WTC11 (cell line): ENCODE measurements around the gene PDRG1. TPM values are rescaled to one million over a fixed set of nuclear protein-coding genes. Genes with fewer than 3 reads are reported as not detected.

ENCODE experiments used
- ATF1 ChIP-seq: sonication (generic); formaldehyde crosslinking; IDR thresholded peaks from 2 replicates; pipeline ENCODE4 v1.8.1; 2023; ENCODE audit warnings: mild to moderate bottlenecking, moderate library complexity, missing genetic modification reagents
- ATF3 ChIP-seq: sonication (generic); formaldehyde crosslinking; conservative IDR thresholded peaks from 2 replicates; pipeline ENCODE4 v1.8.1; 2022; ENCODE audit warnings: mild to moderate bottlenecking, missing genetic modification reagents
- CDX4 ChIP-seq: fragments of 250-450 bp; sonication (Bioruptor Pico); IDR thresholded peaks from 2 replicates; pipeline ENCODE4 v1.9.0; 2021; ENCODE audit warnings: moderate library complexity, mild to moderate bottlenecking, inconsistent platforms, borderline replicate concordance
- ESRRA ChIP-seq: sonication (generic); formaldehyde crosslinking; IDR thresholded peaks from 2 replicates; pipeline ENCODE4 v1.8.1; 2022; ENCODE audit warnings: mild to moderate bottlenecking, missing genetic modification reagents, borderline replicate concordance
- GTF2I ChIP-seq: fragments of 250-450 bp; sonication (Bioruptor Pico); conservative IDR thresholded peaks from 2 replicates; pipeline ENCODE4 v1.4.0; 2021; ENCODE audit warnings: mild to moderate bottlenecking
- IRF2 ChIP-seq: sonication (generic); formaldehyde crosslinking; IDR thresholded peaks from 2 replicates; pipeline ENCODE4 v1.8.0; 2022; ENCODE audit warnings: low read depth, missing genetic modification reagents, borderline replicate concordance
- JAZF1 ChIP-seq: fragments of 250-450 bp; sonication (Bioruptor Pico); IDR thresholded peaks from 2 replicates; pipeline ENCODE4 v1.9.0; 2021; ENCODE audit warnings: moderate library complexity, mild to moderate bottlenecking, inconsistent platforms
- KAT7 ChIP-seq: sonication (generic); formaldehyde crosslinking; IDR thresholded peaks from 2 replicates; pipeline ENCODE4 v1.8.1; 2023; ENCODE audit warnings: missing genetic modification reagents, mild to moderate bottlenecking, borderline replicate concordance
- MYBL2 ChIP-seq: sonication (generic); formaldehyde crosslinking; IDR thresholded peaks from 2 replicates; pipeline ENCODE4 v1.8.1; 2023; ENCODE audit warnings: mild to moderate bottlenecking, moderate library complexity, missing genetic modification reagents
- SMAD3 ChIP-seq: sonication (generic); formaldehyde crosslinking; IDR thresholded peaks from 2 replicates; pipeline ENCODE4 v1.8.0; 2022; ENCODE audit warnings: missing genetic modification reagents, mild to moderate bottlenecking, borderline replicate concordance
- total RNA-seq: library from RNA; stranded (reverse); gene quantifications from 3 replicates; pipeline ENCODE4 v1.2.3, GENCODE V29; 2021
- TF ChIP-seq, protein P1 (sequence below): sonication (generic); formaldehyde crosslinking; IDR thresholded peaks from 2 replicates; pipeline ENCODE4 v1.8.0; 2022; ENCODE audit warnings: mild to moderate bottlenecking, missing genetic modification reagents
- TF ChIP-seq, protein P2 (sequence below): sonication (generic); formaldehyde crosslinking; IDR thresholded peaks from 2 replicates; pipeline ENCODE4 v1.8.0; 2023; ENCODE audit warnings: mild to moderate bottlenecking, missing genetic modification reagents
- TF ChIP-seq, protein P3 (sequence below): sonication (generic); formaldehyde crosslinking; IDR thresholded peaks from 2 replicates; pipeline ENCODE4 v1.8.1; 2023; ENCODE audit warnings: mild to moderate bottlenecking, missing genetic modification reagents, borderline replicate concordance
- TF ChIP-seq, protein P4 (sequence below): fragments of 200-600 bp; IDR thresholded peaks from 2 replicates; pipeline ENCODE4 v1.8.0; 2022; ENCODE audit warnings: antibody characterized with exemption

Gene PDRG1
- total RNA-seq, 1 experiment from 2014 or later = 16.0 TPM

DNA sequence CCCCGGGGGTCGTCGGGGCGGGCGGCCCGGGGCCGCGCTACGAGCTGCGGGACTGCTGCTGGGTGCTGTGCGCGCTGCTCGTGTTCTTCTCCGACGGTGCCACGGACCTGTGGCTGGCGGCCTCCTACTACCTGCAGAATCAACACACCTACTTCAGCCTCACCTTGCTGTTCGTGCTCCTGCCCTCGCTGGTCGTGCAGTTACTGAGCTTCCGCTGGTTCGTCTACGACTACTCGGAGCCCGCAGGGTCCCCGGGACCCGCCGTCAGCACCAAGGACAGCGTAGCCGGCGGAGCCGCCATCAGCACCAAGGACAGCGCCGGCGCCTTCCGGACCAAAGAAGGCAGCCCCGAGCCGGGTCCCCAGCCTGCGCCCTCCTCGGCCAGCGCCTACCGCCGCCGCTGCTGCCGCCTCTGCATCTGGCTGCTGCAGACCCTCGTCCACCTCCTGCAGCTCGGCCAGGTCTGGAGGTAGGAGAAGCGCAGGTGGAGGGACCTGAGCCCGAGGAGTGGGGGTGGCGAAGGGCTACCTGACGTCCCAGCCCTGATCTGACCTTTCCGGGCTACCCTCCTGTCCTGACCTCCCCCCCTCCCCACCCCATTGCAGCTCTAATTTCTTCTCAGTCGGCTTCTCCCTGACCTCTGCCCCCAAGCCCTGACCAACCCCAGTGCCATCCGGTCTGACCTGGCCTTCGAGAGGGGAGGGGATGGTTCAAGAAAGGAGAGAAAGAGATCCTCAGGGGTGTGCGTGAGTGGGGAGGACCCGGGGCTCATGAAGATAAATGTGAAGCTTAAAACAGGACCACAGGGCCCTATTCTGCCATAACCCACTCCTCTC lies 16.7 kb upstream of the PDRG1 start (continued):
- TF ChIP-seq, protein P1, sequence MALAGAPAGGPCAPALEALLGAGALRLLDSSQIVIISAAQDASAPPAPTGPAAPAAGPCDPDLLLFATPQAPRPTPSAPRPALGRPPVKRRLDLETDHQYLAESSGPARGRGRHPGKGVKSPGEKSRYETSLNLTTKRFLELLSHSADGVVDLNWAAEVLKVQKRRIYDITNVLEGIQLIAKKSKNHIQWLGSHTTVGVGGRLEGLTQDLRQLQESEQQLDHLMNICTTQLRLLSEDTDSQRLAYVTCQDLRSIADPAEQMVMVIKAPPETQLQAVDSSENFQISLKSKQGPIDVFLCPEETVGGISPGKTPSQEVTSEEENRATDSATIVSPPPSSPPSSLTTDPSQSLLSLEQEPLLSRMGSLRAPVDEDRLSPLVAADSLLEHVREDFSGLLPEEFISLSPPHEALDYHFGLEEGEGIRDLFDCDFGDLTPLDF (CRISPR knock-in tag) = peak; percentile 100
- TF ChIP-seq ATF3 (CRISPR knock-in tag) (peak; percentile 96), KAT7 (CRISPR knock-in tag) (peak; percentile 100), SMAD3 (CRISPR knock-in tag) (peak; percentile 100), MYBL2 (CRISPR knock-in tag) (peak; percentile 100), ATF1 (CRISPR knock-in tag) (peak; percentile 100), GTF2I (CRISPR knock-in tag) (peak; percentile 89), JAZF1 (CRISPR knock-in tag) (no peak), IRF2 (CRISPR knock-in tag) (peak; percentile 99), CDX4 (CRISPR knock-in tag) (no peak), ESRRA (peak; percentile 100)
- TF ChIP-seq, protein P2, sequence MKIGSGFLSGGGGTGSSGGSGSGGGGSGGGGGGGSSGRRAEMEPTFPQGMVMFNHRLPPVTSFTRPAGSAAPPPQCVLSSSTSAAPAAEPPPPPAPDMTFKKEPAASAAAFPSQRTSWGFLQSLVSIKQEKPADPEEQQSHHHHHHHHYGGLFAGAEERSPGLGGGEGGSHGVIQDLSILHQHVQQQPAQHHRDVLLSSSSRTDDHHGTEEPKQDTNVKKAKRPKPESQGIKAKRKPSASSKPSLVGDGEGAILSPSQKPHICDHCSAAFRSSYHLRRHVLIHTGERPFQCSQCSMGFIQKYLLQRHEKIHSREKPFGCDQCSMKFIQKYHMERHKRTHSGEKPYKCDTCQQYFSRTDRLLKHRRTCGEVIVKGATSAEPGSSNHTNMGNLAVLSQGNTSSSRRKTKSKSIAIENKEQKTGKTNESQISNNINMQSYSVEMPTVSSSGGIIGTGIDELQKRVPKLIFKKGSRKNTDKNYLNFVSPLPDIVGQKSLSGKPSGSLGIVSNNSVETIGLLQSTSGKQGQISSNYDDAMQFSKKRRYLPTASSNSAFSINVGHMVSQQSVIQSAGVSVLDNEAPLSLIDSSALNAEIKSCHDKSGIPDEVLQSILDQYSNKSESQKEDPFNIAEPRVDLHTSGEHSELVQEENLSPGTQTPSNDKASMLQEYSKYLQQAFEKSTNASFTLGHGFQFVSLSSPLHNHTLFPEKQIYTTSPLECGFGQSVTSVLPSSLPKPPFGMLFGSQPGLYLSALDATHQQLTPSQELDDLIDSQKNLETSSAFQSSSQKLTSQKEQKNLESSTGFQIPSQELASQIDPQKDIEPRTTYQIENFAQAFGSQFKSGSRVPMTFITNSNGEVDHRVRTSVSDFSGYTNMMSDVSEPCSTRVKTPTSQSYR = peak; percentile 100
- TF ChIP-seq, protein P3, sequence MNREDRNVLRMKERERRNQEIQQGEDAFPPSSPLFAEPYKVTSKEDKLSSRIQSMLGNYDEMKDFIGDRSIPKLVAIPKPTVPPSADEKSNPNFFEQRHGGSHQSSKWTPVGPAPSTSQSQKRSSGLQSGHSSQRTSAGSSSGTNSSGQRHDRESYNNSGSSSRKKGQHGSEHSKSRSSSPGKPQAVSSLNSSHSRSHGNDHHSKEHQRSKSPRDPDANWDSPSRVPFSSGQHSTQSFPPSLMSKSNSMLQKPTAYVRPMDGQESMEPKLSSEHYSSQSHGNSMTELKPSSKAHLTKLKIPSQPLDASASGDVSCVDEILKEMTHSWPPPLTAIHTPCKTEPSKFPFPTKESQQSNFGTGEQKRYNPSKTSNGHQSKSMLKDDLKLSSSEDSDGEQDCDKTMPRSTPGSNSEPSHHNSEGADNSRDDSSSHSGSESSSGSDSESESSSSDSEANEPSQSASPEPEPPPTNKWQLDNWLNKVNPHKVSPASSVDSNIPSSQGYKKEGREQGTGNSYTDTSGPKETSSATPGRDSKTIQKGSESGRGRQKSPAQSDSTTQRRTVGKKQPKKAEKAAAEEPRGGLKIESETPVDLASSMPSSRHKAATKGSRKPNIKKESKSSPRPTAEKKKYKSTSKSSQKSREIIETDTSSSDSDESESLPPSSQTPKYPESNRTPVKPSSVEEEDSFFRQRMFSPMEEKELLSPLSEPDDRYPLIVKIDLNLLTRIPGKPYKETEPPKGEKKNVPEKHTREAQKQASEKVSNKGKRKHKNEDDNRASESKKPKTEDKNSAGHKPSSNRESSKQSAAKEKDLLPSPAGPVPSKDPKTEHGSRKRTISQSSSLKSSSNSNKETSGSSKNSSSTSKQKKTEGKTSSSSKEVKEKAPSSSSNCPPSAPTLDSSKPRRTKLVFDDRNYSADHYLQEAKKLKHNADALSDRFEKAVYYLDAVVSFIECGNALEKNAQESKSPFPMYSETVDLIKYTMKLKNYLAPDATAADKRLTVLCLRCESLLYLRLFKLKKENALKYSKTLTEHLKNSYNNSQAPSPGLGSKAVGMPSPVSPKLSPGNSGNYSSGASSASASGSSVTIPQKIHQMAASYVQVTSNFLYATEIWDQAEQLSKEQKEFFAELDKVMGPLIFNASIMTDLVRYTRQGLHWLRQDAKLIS (CRISPR knock-in tag) = peak; percentile 99
- TF ChIP-seq, protein P4, sequence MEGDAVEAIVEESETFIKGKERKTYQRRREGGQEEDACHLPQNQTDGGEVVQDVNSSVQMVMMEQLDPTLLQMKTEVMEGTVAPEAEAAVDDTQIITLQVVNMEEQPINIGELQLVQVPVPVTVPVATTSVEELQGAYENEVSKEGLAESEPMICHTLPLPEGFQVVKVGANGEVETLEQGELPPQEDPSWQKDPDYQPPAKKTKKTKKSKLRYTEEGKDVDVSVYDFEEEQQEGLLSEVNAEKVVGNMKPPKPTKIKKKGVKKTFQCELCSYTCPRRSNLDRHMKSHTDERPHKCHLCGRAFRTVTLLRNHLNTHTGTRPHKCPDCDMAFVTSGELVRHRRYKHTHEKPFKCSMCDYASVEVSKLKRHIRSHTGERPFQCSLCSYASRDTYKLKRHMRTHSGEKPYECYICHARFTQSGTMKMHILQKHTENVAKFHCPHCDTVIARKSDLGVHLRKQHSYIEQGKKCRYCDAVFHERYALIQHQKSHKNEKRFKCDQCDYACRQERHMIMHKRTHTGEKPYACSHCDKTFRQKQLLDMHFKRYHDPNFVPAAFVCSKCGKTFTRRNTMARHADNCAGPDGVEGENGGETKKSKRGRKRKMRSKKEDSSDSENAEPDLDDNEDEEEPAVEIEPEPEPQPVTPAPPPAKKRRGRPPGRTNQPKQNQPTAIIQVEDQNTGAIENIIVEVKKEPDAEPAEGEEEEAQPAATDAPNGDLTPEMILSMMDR = no peak
